Measurements from ENCODE around the gene ECT2L. TPM values are rescaled to one million over a fixed set of nuclear protein-coding genes. Genes with fewer than 3 reads are reported as not detected.

Gene ECT2L
- total RNA-seq, 1 donor from 2014 or later, result 1.6 TPM

- DNase-seq, result no peak
- no peak for TF ChIP-seq CTCF (IDR thresholded peaks at IDR 0.05; ENCODE audit: borderline replicate concordance)
Observed at GRCh38 chr6:138943089-138943625, 147.3 kb downstream of the ECT2L start.

GRCh38 chr6:138944412-138944811 is 148.5 kb downstream of the ECT2L start:
- peaks cover 44% of the 10 kb centered on the region for H3K36me3 ChIP-seq

More at GRCh38 chr6:138943089-138943625, 147.3 kb downstream of the ECT2L start:
- H3K27me3 ChIP-seq (ENCODE audit: low read depth), result no peaks in the 10 kb centered on the region
- H3K4me3 ChIP-seq, result no peak overlapping the region
- intact Hi-C loops (cut with micrococcal nuclease), result no loop called here
- no peak overlapping the region for H3K27ac ChIP-seq (replicated peaks)
- H3K4me1 ChIP-seq, result peaks cover 28% of the 10 kb centered on the region
- H3K36me3 ChIP-seq, result peaks cover 44% of the 10 kb centered on the region
- H3K9me3 ChIP-seq (replicated peaks), result no peaks in the 10 kb centered on the region

GRCh38 chr6:138945354-138945753 is 149.5 kb downstream of the ECT2L start:
- Histone ChIP-seq H3K27me3 (ENCODE audit: low read depth) (no peaks in the 10 kb centered on the region), H3K36me3 (peaks cover 44% of the 10 kb centered on the region), H3K9me3 (replicated peaks) (no peaks in the 10 kb centered on the region), H3K4me3 (no peak overlapping the region), H3K27ac (replicated peaks) (no peak overlapping the region), H3K4me1 (peaks cover 35% of the 10 kb centered on the region)
- DNase-seq, result no peak
- TF ChIP-seq CTCF (IDR thresholded peaks at IDR 0.05; ENCODE audit: borderline replicate concordance), result no peak
- intact Hi-C loops (cut with micrococcal nuclease), result no loop called here

More at GRCh38 chr6:138944412-138944811, 148.5 kb downstream of the ECT2L start:
- TF ChIP-seq CTCF (IDR thresholded peaks at IDR 0.05; ENCODE audit: borderline replicate concordance), result no peak
- peaks cover 29% of the 10 kb centered on the region for H3K4me1 ChIP-seq
- H3K27ac ChIP-seq (replicated peaks), result no peak overlapping the region
- intact Hi-C loops (cut with micrococcal nuclease), result no loop called here
- H3K27me3 ChIP-seq (ENCODE audit: low read depth), result no peaks in the 10 kb centered on the region
- H3K9me3 ChIP-seq (replicated peaks), result no peaks in the 10 kb centered on the region
- DNase-seq, result no peak
- H3K4me3 ChIP-seq, result no peak overlapping the region

GRCh38 chr6:138948004-138948403 is 152.1 kb downstream of the ECT2L start:
- Histone ChIP-seq H3K9me3 (replicated peaks) (no peaks in the 10 kb centered on the region), H3K4me1 (peaks cover 49% of the 10 kb centered on the region), H3K27me3 (ENCODE audit: low read depth) (no peaks in the 10 kb centered on the region), H3K36me3 (peaks cover 25% of the 10 kb centered on the region), H3K27ac (replicated peaks) (no peak overlapping the region), H3K4me3 (no peak overlapping the region)
- TF ChIP-seq CTCF (IDR thresholded peaks at IDR 0.05; ENCODE audit: borderline replicate concordance), result no peak
- DNase-seq, result no peak
- intact Hi-C loops (cut with micrococcal nuclease), result no loop called here

GRCh38 chr6:138948546-138949179 is 152.8 kb downstream of the ECT2L start:
- peaks cover 52% of the 10 kb centered on the region for H3K4me1 ChIP-seq
- no peak overlapping the region for H3K27ac ChIP-seq (replicated peaks)
- H3K4me3 ChIP-seq, result no peak overlapping the region
- H3K27me3 ChIP-seq (ENCODE audit: low read depth), result no peaks in the 10 kb centered on the region
- peak; percentile 27 for TF ChIP-seq CTCF (IDR thresholded peaks at IDR 0.05; ENCODE audit: borderline replicate concordance)
- peaks cover 18% of the 10 kb centered on the region for H3K36me3 ChIP-seq
- DNase-seq, result no peak
- H3K9me3 ChIP-seq (replicated peaks), result no peaks in the 10 kb centered on the region
- intact Hi-C loops (cut with micrococcal nuclease), result no loop called here
